GM12801 (cell line): ENCODE results near the gene GALNT10.

Source experiments
- CTCF ChIP-seq: IDR thresholded peaks from one replicate; pipeline ENCODE4 v1.5.1; 2011; ENCODE audit warnings: control low read depth; ENCODE audit not compliant: insufficient read length; ENCODE audit errors: extremely low read depth

The GALNT10 gene

GRCh38 chr5:154395407-154396106 lies 205.0 kb downstream of the GALNT10 start:
- TF ChIP-seq CTCF, result no peak

- TF ChIP-seq CTCF, result no peak
These were observed 205.6 kb downstream of the GALNT10 start for GRCh38 chr5:154396128-154396527.

- no peak for TF ChIP-seq CTCF
These were observed 207.3 kb downstream of the GALNT10 start for GRCh38 chr5:154397652-154398406.

- no peak for TF ChIP-seq CTCF
These were observed 210.1 kb downstream of the GALNT10 start for GRCh38 chr5:154400678-154401077.

- TF ChIP-seq CTCF, result no peak
These were observed 210.8 kb downstream of the GALNT10 start for GRCh38 chr5:154401355-154401754.

- no peak for TF ChIP-seq CTCF
These were observed 211.4 kb downstream of the GALNT10 start for GRCh38 chr5:154401931-154402330.

GRCh38 chr5:154402611-154403010 lies 212.1 kb downstream of the GALNT10 start:
- no peak for TF ChIP-seq CTCF
